ENCODE results near the gene CDH3.

DNA sequence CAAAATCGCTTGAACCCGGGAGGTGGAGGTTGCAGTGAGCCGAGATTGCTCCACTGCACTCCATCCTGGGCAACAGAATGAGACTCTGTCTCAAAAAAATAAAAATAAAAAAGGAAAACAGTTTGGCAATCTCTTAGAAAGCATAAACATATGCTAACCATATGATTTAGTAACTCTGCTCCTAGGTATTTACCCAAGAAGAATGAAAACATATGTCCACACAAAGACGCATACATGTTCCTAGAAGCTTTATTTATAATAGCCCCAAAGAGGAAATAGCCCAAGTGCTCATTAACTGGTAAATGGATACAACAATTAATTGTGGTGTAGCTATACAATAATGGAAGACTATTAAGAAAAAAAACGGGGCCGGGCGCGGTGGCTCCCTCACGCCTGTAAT, 73.5 kb downstream of the CDH3 start:
- TF ChIP-seq, protein P1, sequence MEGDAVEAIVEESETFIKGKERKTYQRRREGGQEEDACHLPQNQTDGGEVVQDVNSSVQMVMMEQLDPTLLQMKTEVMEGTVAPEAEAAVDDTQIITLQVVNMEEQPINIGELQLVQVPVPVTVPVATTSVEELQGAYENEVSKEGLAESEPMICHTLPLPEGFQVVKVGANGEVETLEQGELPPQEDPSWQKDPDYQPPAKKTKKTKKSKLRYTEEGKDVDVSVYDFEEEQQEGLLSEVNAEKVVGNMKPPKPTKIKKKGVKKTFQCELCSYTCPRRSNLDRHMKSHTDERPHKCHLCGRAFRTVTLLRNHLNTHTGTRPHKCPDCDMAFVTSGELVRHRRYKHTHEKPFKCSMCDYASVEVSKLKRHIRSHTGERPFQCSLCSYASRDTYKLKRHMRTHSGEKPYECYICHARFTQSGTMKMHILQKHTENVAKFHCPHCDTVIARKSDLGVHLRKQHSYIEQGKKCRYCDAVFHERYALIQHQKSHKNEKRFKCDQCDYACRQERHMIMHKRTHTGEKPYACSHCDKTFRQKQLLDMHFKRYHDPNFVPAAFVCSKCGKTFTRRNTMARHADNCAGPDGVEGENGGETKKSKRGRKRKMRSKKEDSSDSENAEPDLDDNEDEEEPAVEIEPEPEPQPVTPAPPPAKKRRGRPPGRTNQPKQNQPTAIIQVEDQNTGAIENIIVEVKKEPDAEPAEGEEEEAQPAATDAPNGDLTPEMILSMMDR (IDR thresholded peaks at IDR 0.05) = no peak
- no peak for TF ChIP-seq EP300 (IDR thresholded peaks at IDR 0.05)
- no peak for TF ChIP-seq POLR2A (IDR thresholded peaks at IDR 0.05)

Measured in tibial nerve (tissue), 4 donors.